ENCODE results near the gene BBS9.

DNA sequence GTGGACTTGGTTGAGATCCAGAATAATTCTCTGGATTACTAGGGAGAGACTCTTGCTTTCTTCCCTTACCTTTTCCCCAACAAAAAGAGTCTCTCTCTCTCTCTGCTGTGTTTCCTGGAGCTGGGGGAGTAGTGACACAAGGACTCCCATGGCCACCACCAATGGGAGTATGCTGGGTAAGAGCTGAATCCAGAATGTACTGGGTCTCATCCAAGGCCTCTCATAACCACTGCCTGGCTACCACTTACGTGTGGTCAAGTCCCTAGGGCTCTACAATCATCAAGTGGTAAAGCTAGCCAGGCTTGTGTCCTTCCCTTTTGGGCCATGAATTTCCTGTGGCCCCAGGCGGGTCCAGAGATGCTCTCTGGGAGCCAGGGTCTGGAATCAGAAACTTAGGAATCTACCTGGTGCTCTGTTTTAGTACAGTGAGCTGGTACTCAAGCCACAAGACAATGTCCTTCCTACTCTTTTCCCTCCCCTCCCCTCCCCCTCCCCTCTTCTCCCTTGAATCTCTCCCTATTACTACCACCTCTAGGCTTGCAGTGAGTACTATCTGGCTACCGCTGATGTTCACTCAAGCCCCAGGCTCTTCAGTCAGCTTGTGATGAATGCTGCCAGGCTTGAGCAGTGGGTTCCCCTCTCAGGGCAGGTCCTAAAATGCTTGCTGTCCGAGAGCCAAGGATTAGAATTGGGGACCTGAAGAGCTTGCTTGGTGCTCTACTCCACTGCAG lies 196.6 kb downstream of the BBS9 start:
- TF ChIP-seq EZH2phosphoT487 (IDR thresholded peaks at IDR 0.05; ENCODE audit: low read length) (no peak), EZH2 (optimal IDR thresholded peaks at IDR 0.05; ENCODE audit: low read depth, low read length) (no peak)
- TF ChIP-seq, protein P1, sequence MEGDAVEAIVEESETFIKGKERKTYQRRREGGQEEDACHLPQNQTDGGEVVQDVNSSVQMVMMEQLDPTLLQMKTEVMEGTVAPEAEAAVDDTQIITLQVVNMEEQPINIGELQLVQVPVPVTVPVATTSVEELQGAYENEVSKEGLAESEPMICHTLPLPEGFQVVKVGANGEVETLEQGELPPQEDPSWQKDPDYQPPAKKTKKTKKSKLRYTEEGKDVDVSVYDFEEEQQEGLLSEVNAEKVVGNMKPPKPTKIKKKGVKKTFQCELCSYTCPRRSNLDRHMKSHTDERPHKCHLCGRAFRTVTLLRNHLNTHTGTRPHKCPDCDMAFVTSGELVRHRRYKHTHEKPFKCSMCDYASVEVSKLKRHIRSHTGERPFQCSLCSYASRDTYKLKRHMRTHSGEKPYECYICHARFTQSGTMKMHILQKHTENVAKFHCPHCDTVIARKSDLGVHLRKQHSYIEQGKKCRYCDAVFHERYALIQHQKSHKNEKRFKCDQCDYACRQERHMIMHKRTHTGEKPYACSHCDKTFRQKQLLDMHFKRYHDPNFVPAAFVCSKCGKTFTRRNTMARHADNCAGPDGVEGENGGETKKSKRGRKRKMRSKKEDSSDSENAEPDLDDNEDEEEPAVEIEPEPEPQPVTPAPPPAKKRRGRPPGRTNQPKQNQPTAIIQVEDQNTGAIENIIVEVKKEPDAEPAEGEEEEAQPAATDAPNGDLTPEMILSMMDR (IDR thresholded peaks at IDR 0.05; ENCODE audit: low read length), result no peak
